Liver (tissue), 9 donors: ENCODE results near the gene METRN. TPM values are rescaled to one million over a fixed set of nuclear protein-coding genes. Genes with fewer than 3 reads are reported as not detected.

ENCODE experiments used
- DNase-seq: peaks from one replicate; pipeline ENCODE4 v3.0.0-alpha.2; 2017; ENCODE audit warnings: low spot score
- H3K27ac ChIP-seq, 2 donors: one replicate each; pipeline ENCODE4 v1.7.0; 2013; ENCODE audit warnings: inconsistent platforms in 2 of 2, low read length in 2 of 2, control low read depth in 1 of 2, low read depth in 1 of 2, mild to moderate bottlenecking in 1 of 2
- H3K27me3 ChIP-seq, 4 donors: one replicate each; pipeline versions ENCODE4 v1.6.1 to v1.7.0; 2013; ENCODE audit warnings: low read length in 3 of 4, inconsistent platforms in 1 of 4, mild to moderate bottlenecking in 1 of 4, moderate library complexity in 1 of 4; ENCODE audit not compliant: control insufficient read depth in 4 of 4, insufficient read depth in 4 of 4
- H3K36me3 ChIP-seq, 4 donors: one replicate each; pipeline versions ENCODE4 v1.6.1 to v1.7.0; 2013; ENCODE audit warnings: low read length in 3 of 4, mild to moderate bottlenecking in 3 of 4, low read depth in 1 of 4, moderate library complexity in 1 of 4; ENCODE audit not compliant: control insufficient read depth in 4 of 4, insufficient read depth in 3 of 4
- H3K4me1 ChIP-seq, 4 donors: one replicate each; pipeline versions ENCODE4 v1.6.1 to v1.7.0; 2013; ENCODE audit warnings: low read length in 3 of 4, mild to moderate bottlenecking in 3 of 4, moderate library complexity in 1 of 4; ENCODE audit not compliant: control insufficient read depth in 4 of 4, insufficient read depth in 4 of 4
- H3K4me3 ChIP-seq, 3 donors: one replicate each; pipeline versions ENCODE4 v1.6.1 to v1.7.0; 2013; ENCODE audit warnings: low read length in 3 of 3, control low read depth in 1 of 3, low read depth in 1 of 3, mild to moderate bottlenecking in 1 of 3
- H3K9ac ChIP-seq, 2 donors: one replicate each; pipeline ENCODE4 v1.7.0; 2013; ENCODE audit warnings: low read length in 2 of 2, mild to moderate bottlenecking in 2 of 2, moderate library complexity in 2 of 2, control low read depth in 1 of 2, low read depth in 1 of 2
- H3K9me3 ChIP-seq, 4 donors: one replicate each; pipeline versions ENCODE4 v1.6.1 to v1.7.0; 2013; ENCODE audit warnings: low read length in 3 of 4; ENCODE audit not compliant: control insufficient read depth in 4 of 4
- ATF3 ChIP-seq: IDR thresholded peaks from 2 replicates; pipeline ENCODE4 v1.6.1; 2016; ENCODE audit warnings: antibody characterized with exemption
- CTCF ChIP-seq: fragments of 150-350 bp; IDR thresholded peaks from 2 replicates; pipeline ENCODE4 v1.5.1; 2017; ENCODE audit warnings: improper control_type of control experiment, low read depth, low read length; ENCODE audit not compliant: missing input control
- EGR1 ChIP-seq, 2 donors: IDR thresholded peaks; 2 replicates each; pipeline ENCODE4 v1.6.1; 2016 to 2018; ENCODE audit warnings: antibody characterized with exemption in 2 of 2, low read depth in 2 of 2
- FOXA1 ChIP-seq: IDR thresholded peaks from 2 replicates; pipeline ENCODE4 v1.6.1; 2016; ENCODE audit warnings: antibody characterized with exemption
- FOXA2 ChIP-seq: IDR thresholded peaks from 2 replicates; pipeline ENCODE4 v1.6.1; 2016; ENCODE audit warnings: antibody characterized with exemption
- GABPA ChIP-seq, 2 donors: IDR thresholded peaks in 1 of 2; conservative IDR thresholded peaks in 1 of 2; 2 replicates each; pipeline ENCODE4 v1.6.1; 2016; ENCODE audit warnings: antibody characterized with exemption in 2 of 2, mild to moderate bottlenecking in 1 of 2, moderate library complexity in 1 of 2
- HNF4A ChIP-seq, 2 donors: conservative IDR thresholded peaks; 2 replicates each; pipeline ENCODE4 v1.6.1; 2016; ENCODE audit warnings: antibody characterized with exemption in 2 of 2, mild to moderate bottlenecking in 2 of 2
- HNF4G ChIP-seq: IDR thresholded peaks from 2 replicates; pipeline ENCODE4 v1.6.1; 2016; ENCODE audit warnings: antibody characterized with exemption
- JUND ChIP-seq, 2 donors: IDR thresholded peaks; 2 replicates each; pipeline ENCODE4 v1.6.1; 2016; ENCODE audit warnings: antibody characterized with exemption in 2 of 2
- MAX ChIP-seq: IDR thresholded peaks from 2 replicates; pipeline ENCODE4 v1.6.1; 2016; ENCODE audit warnings: antibody characterized with exemption
- NR2F2 ChIP-seq: IDR thresholded peaks from 2 replicates; pipeline ENCODE4 v1.6.1; 2016; ENCODE audit warnings: antibody characterized with exemption
- RAD21 ChIP-seq, 2 donors: IDR thresholded peaks; 2 replicates each; pipeline ENCODE4 v1.6.1; 2016; ENCODE audit warnings: antibody characterized with exemption in 2 of 2, mild to moderate bottlenecking in 2 of 2
- REST ChIP-seq: IDR thresholded peaks from 2 replicates; pipeline ENCODE4 v1.6.1; 2016; ENCODE audit warnings: antibody characterized with exemption, mild to moderate bottlenecking
- RXRA ChIP-seq, 2 donors: IDR thresholded peaks; 2 replicates each; pipeline ENCODE4 v1.6.1; 2017 to 2018; ENCODE audit warnings: antibody characterized with exemption in 2 of 2, mild to moderate bottlenecking in 1 of 2
- SP1 ChIP-seq: IDR thresholded peaks from 2 replicates; pipeline ENCODE4 v1.6.1; 2018; ENCODE audit warnings: antibody characterized with exemption, mild to moderate bottlenecking
- TAF1 ChIP-seq: conservative IDR thresholded peaks from 2 replicates; pipeline ENCODE4 v1.6.1; 2016; ENCODE audit warnings: antibody characterized with exemption, mild to moderate bottlenecking
- YY1 ChIP-seq: IDR thresholded peaks from 2 replicates; pipeline ENCODE4 v1.6.1; 2016; ENCODE audit warnings: antibody characterized with exemption, mild to moderate bottlenecking
- ZBTB33 ChIP-seq: IDR thresholded peaks from 2 replicates; pipeline ENCODE4 v1.6.1; 2016; ENCODE audit warnings: antibody characterized with exemption
- WGBS: extraction: QIAGEN DNeasy Blood & Tissue Kit; methylation state at CpG from one replicate; pipeline ENCODE4 v1.1.7; 2013; 5-methylcytosine and 5-hydroxymethylcytosine counted together
- polyA plus RNA-seq, 2 donors: library from polyadenylated mRNA; stranded (reverse) in 1 of 2; unstranded in 1 of 2; fragments of 200-250 nt in 1 of 2; fragments of >200 nt in 1 of 2; fragmentation: Nextera tagmentation in 1 of 2; extraction: Ambion mirVana in 1 of 2; gene quantifications; one replicate each; pipeline versions ENCODE4 v1.2.1 to v1.2.3, GENCODE V29; 2013 to 2015
- total RNA-seq, 2 donors: library from RNA; depleted of rRNA; stranded (reverse); fragments of >200 nt; gene quantifications; one replicate each; pipeline ENCODE4 v1.2.3, GENCODE V29; 2014
- donor health status: healthy.
- donor health status: healthy.
- donor health status: healthy.
- donor health status: healthy.
- donor health status: healthy.

METRN gene
- total and polyA plus RNA-seq, 4 donors = 4.6 to 22.9 (median 7.1) TPM

GRCh38 chr16:673399-673991 lies 41.4 kb upstream of the METRN start:
- 96% methylated on average over 18 of the region's 18 CpGs for WGBS
- H3K9ac ChIP-seq = no peak overlapping the region
- H3K4me3 ChIP-seq = no peak overlapping the region
- DNase-seq = no peak
- H3K27ac ChIP-seq = no peak overlapping the region
- H3K36me3 ChIP-seq = peaks cover 5 to 37% (median 19%) of the 10 kb centered on the region in 4 donors
- no peaks in the 10 kb centered on the region for H3K9me3 ChIP-seq
- TF ChIP-seq FOXA2 (no peak), RXRA (IDR thresholded peaks at IDR 0.05) (no peak), CTCF (no peak), TAF1 (no peak), NR2F2 (no peak), REST (no peak), FOXA1 (no peak), YY1 (no peak), JUND (IDR thresholded peaks at IDR 0.05) (no peak)
- H3K4me1 ChIP-seq = peaks cover 9 to 27% (median 15%) of the 10 kb centered on the region in 4 donors
- H3K27me3 ChIP-seq = no peaks in the 10 kb centered on the region

- TF ChIP-seq RAD21 (IDR thresholded peaks at IDR 0.05) (no peak), GABPA (IDR thresholded peaks at IDR 0.05 in 1 of 2, conservative IDR thresholded peaks at IDR 0.05 in 1 of 2) (no peak), HNF4A (conservative IDR thresholded peaks at IDR 0.05) (no peak), ZBTB33 (no peak), MAX (no peak), ATF3 (no peak), TAF1 (no peak), JUND (IDR thresholded peaks at IDR 0.05) (no peak), FOXA1 (no peak), HNF4G (no peak), CTCF (no peak), NR2F2 (no peak), RXRA (IDR thresholded peaks at IDR 0.05) (no peak), SP1 (no peak), YY1 (no peak), EGR1 (IDR thresholded peaks at IDR 0.05; ENCODE audit: low read depth in 2 of 2) (no peak)
- H3K9me3 ChIP-seq = no peaks in the 10 kb centered on the region
- no peak overlapping the region for H3K4me3 ChIP-seq
- no peaks in the 10 kb centered on the region for H3K27me3 ChIP-seq
- H3K4me1 ChIP-seq = peaks cover 5 to 27% (median 14%) of the 10 kb centered on the region in 4 donors
- no peak overlapping the region for H3K9ac ChIP-seq
- peaks cover 5 to 37% (median 19%) of the 10 kb centered on the region in 4 donors for H3K36me3 ChIP-seq
- no peak for DNase-seq
- 85% methylated on average over 22 of the region's 22 CpGs for WGBS
- H3K27ac ChIP-seq = no peak overlapping the region
Measured at GRCh38 chr16:674214-674881, 40.6 kb upstream of the METRN start.
